GF-D8 (cell line): ENCODE results near the gene MAP1LC3B2.
A peak's percentile ranks its signal among the peaks of the same experiment; 100 is the strongest.

Experiments
- DNase-seq: peaks from one replicate; lab custom pipeline; 2025; lab: John Stamatoyannopoulos, UW

MAP1LC3B2 gene

GRCh38 chr12:116559162-116559935 is at the start of gene MAP1LC3B2:
Gene MAP1LC3B2, plus strand, starts transcription at chr12:116559381. Its CDS starts 16,562 bp downstream, at chr12:116575943.
- DNase-seq: peak; percentile 97

GRCh38 chr12:116513944-116514343 is 45.2 kb upstream of the MAP1LC3B2 start:
- no peak for DNase-seq

GRCh38 chr12:116515684-116516083 is 43.5 kb upstream of the MAP1LC3B2 start:
- DNase-seq: no peak

GRCh38 chr12:116516657-116517056 is 42.5 kb upstream of the MAP1LC3B2 start:
- no peak for DNase-seq

- DNase-seq: no peak
Observed at GRCh38 chr12:116517431-116518045, 41.6 kb upstream of the MAP1LC3B2 start.

GRCh38 chr12:116520225-116520760 is 38.9 kb upstream of the MAP1LC3B2 start:
- DNase-seq: no peak

GRCh38 chr12:116520801-116521471 is 38.2 kb upstream of the MAP1LC3B2 start:
- DNase-seq: no peak

GRCh38 chr12:116524311-116524710 is 34.9 kb upstream of the MAP1LC3B2 start:
- DNase-seq: no peak

GRCh38 chr12:116524964-116525379 is 34.2 kb upstream of the MAP1LC3B2 start:
- no peak for DNase-seq

- DNase-seq: no peak
Observed at GRCh38 chr12:116525418-116526001, 33.7 kb upstream of the MAP1LC3B2 start.

GRCh38 chr12:116528065-116528464 is 31.1 kb upstream of the MAP1LC3B2 start:
- DNase-seq: no peak

GRCh38 chr12:116528498-116528897 is 30.7 kb upstream of the MAP1LC3B2 start:
- no peak for DNase-seq

- no peak for DNase-seq
Observed at GRCh38 chr12:116529048-116529447, 30.1 kb upstream of the MAP1LC3B2 start.

- DNase-seq: no peak
Observed at GRCh38 chr12:116529686-116530085, 29.5 kb upstream of the MAP1LC3B2 start.

GRCh38 chr12:116532428-116532827 is 26.8 kb upstream of the MAP1LC3B2 start:
- DNase-seq: no peak

GRCh38 chr12:116532986-116533342 is 26.2 kb upstream of the MAP1LC3B2 start:
- no peak for DNase-seq

GRCh38 chr12:116533343-116534251 is 25.6 kb upstream of the MAP1LC3B2 start:
- DNase-seq: no peak

- no peak for DNase-seq
Observed at GRCh38 chr12:116534311-116535121, 24.7 kb upstream of the MAP1LC3B2 start.

- no peak for DNase-seq
Observed at GRCh38 chr12:116535241-116535640, 23.9 kb upstream of the MAP1LC3B2 start.

GRCh38 chr12:116537101-116537904 is 21.9 kb upstream of the MAP1LC3B2 start:
- DNase-seq: no peak
